LNCaP clone FGC (cell line): Measurements from ENCODE around the gene MEG3.

Experiments
- DNase-seq: peaks from one replicate; pipeline ENCODE4 v3.0.0-alpha.2; 2011; ENCODE audit warnings: low read depth
- H3K4me3 ChIP-seq: 2 replicates; pipeline ENCODE4 v1.5.1; 2011; ENCODE audit warnings: mild to moderate bottlenecking, low read depth, low read length, control low read depth
- CTCF ChIP-seq: IDR thresholded peaks from 2 replicates; pipeline ENCODE4 v1.5.1; 2012; ENCODE audit warnings: mild to moderate bottlenecking; ENCODE audit not compliant: control insufficient read depth, insufficient read depth; ENCODE audit errors: extremely low read depth

Gene MEG3

DNA sequence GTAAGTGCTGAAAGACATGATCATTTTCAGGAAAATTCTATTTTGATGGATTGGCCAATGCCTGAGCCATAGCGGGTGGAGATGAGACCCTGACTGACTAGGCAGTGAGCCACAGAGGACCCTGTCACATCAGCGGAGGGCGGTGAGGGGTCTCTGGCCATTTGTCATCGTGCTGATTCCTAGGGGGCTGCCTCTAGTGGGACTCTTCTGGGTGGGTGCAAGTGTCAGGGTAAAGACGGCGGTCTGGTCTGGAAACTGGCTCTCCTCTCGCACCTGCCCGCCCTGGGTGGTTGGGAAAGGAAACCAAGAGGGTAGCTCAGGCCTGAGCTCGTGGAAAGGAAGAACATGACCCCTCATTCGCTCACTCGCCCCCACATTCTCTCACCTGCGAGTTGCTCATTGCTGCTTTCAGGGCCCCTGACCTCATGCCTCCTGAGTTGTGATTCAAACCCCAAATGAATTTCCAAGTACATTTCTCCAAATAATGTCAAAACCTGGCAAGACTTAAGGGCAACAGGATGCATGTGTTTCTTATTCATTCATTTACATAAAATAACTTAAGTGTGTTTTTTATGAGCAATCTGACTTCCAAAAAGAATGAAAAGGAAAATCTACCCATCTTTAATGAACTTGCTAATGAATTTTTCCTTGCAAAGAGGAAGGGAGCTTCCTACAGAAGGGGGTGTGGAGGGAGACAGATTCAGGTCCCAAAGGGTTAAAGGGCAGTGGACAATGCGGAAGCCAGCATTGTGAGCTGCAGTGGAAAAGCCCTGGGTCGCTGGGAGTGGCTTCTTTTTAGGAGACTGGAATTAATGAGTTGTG, 12.8 kb downstream of the MEG3 start:
- DNase-seq = no peak
- no peak overlapping the region for H3K4me3 ChIP-seq
- TF ChIP-seq CTCF = no peak

DNA sequence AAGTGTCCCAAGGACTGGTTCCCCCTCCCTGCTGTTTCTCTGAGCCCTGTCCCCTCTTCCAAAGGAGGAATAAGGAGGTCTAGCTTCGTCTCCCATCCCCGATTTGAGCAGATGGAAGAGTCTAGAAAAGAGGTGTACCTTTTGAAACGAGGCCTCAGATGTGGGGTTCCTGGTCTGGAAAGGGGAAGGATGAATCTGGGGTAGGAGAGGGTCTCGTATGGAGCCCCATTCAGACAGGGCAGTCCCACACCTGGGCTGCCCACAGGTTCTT, 13.3 kb downstream of the MEG3 start:
- no peak for TF ChIP-seq CTCF

GRCh38 chr14:100839681-100840111, 13.8 kb downstream of the MEG3 start:
- no peak for DNase-seq

More for the DNA sequence above, 13.3 kb downstream of the MEG3 start:
- DNase-seq = no peak
- H3K4me3 ChIP-seq = no peak overlapping the region

DNA sequence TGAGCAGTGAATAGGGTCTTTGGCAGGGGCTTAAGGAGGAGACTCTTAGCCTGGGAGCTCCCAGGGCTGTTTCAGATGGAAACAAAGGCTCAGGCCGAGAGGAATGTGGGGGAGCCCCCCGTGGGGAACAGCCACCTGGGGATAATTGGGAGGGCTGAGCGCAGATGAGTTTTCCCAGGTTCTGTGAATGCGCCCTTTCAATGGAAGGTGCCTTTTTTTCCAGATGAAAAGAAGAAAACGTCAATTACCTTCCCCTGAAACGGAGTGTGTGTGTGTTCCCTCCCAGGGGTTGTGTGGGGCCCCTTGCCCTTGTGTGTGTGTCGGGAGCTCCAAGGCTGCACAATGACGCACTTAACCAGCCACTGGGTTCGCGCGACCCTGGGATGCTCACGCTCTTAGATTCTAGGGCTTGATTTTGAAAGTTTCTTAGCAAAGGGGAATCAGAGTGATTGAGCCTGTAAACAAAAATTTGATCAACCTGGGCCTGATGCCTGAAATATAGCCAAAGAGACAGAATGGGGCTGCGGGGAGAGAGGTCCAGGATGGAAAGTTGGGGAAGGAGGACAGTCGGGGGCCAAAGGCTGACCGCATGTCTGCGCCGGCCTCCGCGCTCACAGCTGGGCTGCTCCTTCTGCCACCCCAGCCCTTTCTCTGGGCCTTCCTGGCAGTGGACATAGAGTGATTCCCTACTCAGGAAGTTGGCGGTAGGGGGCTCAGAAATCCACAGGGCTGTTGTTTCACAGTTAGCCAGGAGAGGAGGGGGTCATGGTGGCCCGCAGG, 14.6 kb downstream of the MEG3 start:
- no peak overlapping the region for H3K4me3 ChIP-seq
- DNase-seq = no peak
- no peak for TF ChIP-seq CTCF

More at GRCh38 chr14:100839681-100840111, 13.8 kb downstream of the MEG3 start:
- no peak for TF ChIP-seq CTCF
- H3K4me3 ChIP-seq = no peak overlapping the region

DNA sequence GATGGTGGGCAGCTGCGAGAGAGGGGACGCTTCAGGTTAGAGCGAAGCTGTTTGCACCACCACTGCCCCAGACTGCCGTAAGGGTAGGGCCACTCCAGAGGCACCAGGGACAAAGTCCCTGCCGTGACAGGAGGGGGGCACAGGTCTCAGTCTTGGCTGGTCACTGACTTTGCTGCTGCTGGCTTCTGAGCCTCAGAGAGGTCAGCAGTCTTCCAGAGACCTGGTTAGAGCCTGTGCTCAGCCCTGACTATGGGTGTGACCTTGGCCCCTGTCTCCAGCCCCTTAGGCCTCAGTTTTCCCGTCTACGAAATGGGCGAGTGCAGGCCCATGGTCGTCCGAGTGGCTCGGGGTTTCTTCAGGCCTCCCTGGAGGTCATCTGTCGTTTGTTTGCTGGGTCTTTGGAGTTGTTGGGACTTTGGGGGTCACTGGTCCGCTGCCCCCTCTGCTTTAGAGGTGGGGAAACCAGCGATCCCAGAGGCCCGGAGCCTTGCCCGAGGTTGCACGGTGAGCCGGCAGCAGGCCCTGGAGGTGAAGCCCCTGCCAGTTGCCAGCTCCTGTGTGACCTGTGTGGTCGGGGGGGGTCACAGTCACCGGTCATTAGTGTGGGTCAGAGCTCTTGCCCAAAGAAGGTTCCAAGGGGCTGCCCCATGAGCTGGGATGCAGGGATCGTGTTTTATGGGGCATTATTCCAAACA, 15.3 kb downstream of the MEG3 start:
- no peak for DNase-seq
- no peak for TF ChIP-seq CTCF
- H3K4me3 ChIP-seq = no peak overlapping the region

DNA sequence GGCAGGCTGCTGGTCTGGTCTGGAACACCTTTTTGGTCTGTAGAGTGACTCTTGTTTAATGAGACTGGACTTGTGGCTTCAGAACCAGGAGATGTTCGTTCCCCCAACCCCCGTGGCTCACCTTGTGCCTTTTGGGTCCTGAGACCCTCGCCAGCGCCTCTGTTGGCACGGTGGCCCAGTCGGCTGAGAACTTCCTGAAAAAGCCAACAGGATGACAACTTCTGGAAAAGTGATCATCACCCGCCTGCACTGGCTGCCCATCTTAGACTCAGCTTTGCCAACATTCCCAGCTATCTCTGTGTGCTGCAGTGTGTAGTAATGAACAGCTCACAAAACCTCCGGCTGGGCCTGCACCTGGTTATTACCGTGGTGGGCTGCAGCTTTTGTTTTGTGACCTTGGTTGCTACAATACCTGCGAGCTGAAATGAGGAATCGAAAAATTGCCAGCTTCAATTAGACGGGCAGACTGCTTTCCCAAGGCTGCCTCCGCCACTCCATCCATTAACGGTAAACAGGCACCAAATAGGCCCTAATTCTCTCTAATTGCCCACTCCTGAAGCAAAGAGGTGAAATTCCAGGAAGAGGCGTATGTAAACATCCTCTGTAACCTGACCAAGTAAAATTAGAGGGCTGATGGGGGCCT, 16.0 kb downstream of the MEG3 start:
- no peak overlapping the region for H3K4me3 ChIP-seq
- DNase-seq = no peak
- no peak for TF ChIP-seq CTCF
